Stomach (tissue), 19 donors: ENCODE data around the gene KLHL21. TPM values are rescaled to one million over a fixed set of nuclear protein-coding genes. Genes with fewer than 3 reads are reported as not detected.

ENCODE experiments used
- DNase-seq, 2 donors: peaks; one replicate each; pipeline versions ENCODE4 v3.0.0 to v3.0.0-alpha.2; 2013 to 2019
- H3K27ac ChIP-seq, 5 donors: fragments of 200-600 bp in 4 of 5; sonication (generic) in 4 of 5; one replicate each; pipeline ENCODE4 v1.5.1; 2013 to 2019; ENCODE audit warnings: mild to moderate bottlenecking in 1 of 5, moderate library complexity in 1 of 5
- H3K27me3 ChIP-seq, 3 donors: fragments of 200-600 bp; sonication (generic); one replicate each; pipeline ENCODE4 v1.5.1; 2017 to 2019; ENCODE audit warnings: mixed run types in 1 of 3
- H3K36me3 ChIP-seq, 4 donors: fragments of 200-600 bp; sonication (generic); 1 replicate in 3 of 4; 2 replicates in 1 of 4; pipeline ENCODE4 v1.5.1; 2016 to 2019
- H3K4me1 ChIP-seq, 4 donors: fragments of 200-600 bp; sonication (generic); one replicate each; pipeline ENCODE4 v1.5.1; 2016 to 2019
- H3K4me3 ChIP-seq, 4 donors: fragments of 200-600 bp; sonication (generic) in 3 of 4; one replicate each; pipeline ENCODE4 v1.5.1; 2016 to 2019; ENCODE audit warnings: mild to moderate bottlenecking in 1 of 4
- H3K9me3 ChIP-seq, 4 donors: fragments of 200-600 bp; sonication (generic); one replicate each; pipeline ENCODE4 v1.5.1; 2016 to 2019
- CTCF ChIP-seq, 7 experiments: fragments of 450-650 bp in 4 of 7; fragments of 200-600 bp in 3 of 7; sonication (generic) in 3 of 7; IDR thresholded peaks; one replicate each; pipeline ENCODE4 v1.5.1; 2016 to 2019; ENCODE audit warnings: antibody characterized with exemption in 7 of 7, control low read depth in 2 of 7, mild to moderate bottlenecking in 1 of 7
- EP300 ChIP-seq: sonication (generic); formaldehyde crosslinking; IDR thresholded peaks from one replicate; pipeline ENCODE4 v1.6.1; 2017; ENCODE audit warnings: antibody characterized with exemption
- POLR2A ChIP-seq, 4 donors: fragments of 450-650 bp; IDR thresholded peaks; one replicate each; pipeline ENCODE4 v1.6.1; 2016; ENCODE audit warnings: antibody characterized with exemption in 4 of 4, control low read depth in 2 of 4, mild to moderate bottlenecking in 1 of 4, moderate library complexity in 1 of 4
- POLR2AphosphoS5 ChIP-seq, 3 donors: sonication (generic); formaldehyde crosslinking; IDR thresholded peaks; one replicate each; pipeline ENCODE4 v1.6.1; 2016; ENCODE audit warnings: antibody characterized with exemption in 3 of 3
- WGBS, 5 donors: extraction: QIAGEN DNeasy Blood & Tissue Kit in 3 of 5; methylation state at CpG; one replicate each; pipeline versions ENCODE4 v1.1.5 to v1.1.7; 2013 to 2018; 5-methylcytosine and 5-hydroxymethylcytosine counted together
- intact Hi-C: fragments of 100-400 bp; cut with DNase I; formaldehyde crosslinking; loops from one replicate; pipeline ENCODE4 v1.15.1; 2023; ENCODE audit warnings: low total_unique reads
- long read RNA-seq, 10 donors: transcript quantifications; one replicate each; lab custom pipeline, GENCODE V29; 2026
- polyA plus RNA-seq, 3 donors: library from polyadenylated mRNA; stranded (reverse); fragments of 200-250 nt; gene quantifications; one replicate each; pipeline ENCODE4 v1.2.3, GENCODE V29; 2013
- total RNA-seq, 5 donors: library from RNA; depleted of rRNA; stranded (reverse); fragments of >200 nt; gene quantifications; one replicate each; pipeline versions ENCODE4 v1.1.0 to v1.2.3, GENCODE V29; 2014 to 2016
- donor health status: healthy with polysubstance abuse.
- donor health status: Bipolar disorder and iron deficiency.
- donor health status: healthy.

KLHL21 gene
- total RNA-seq = 10 to 100 TPM; 13.0 to 59.8 (median 34.5) TPM
- polyA plus RNA-seq = 10 to 100 TPM in 1 of 3 donors, 1 to 10 TPM in 2; 9.2 to 15.4 (median 9.8) TPM
- long read RNA-seq, donor 1, full-length matches to known transcripts = 1 of 1 reads
- long read RNA-seq, donor 1, partial matches to known transcripts = 0 of 1 reads
- long read RNA-seq, donor 1, other reads (novel, unspliced or antisense) = 0 of 1 reads
- long read RNA-seq, donor 2, full-length matches to known transcripts = 3 of 3 reads
- long read RNA-seq, donor 2, partial matches to known transcripts = 0 of 3 reads
- long read RNA-seq, donor 2, other reads (novel, unspliced or antisense) = 0 of 3 reads
- long read RNA-seq, donor 3 = 0 reads
- long read RNA-seq, donor 4 = 0 reads
- long read RNA-seq, donor 5, full-length matches to known transcripts = 4 of 4 reads
- long read RNA-seq, donor 5, partial matches to known transcripts = 0 of 4 reads
- long read RNA-seq, donor 5, other reads (novel, unspliced or antisense) = 0 of 4 reads
- long read RNA-seq, donor 6 = 0 reads
- long read RNA-seq, donor 7, full-length matches to known transcripts = 4 of 4 reads
- long read RNA-seq, donor 7, partial matches to known transcripts = 0 of 4 reads
- long read RNA-seq, donor 7, other reads (novel, unspliced or antisense) = 0 of 4 reads
- long read RNA-seq, donor 8, full-length matches to known transcripts = 1 of 1 reads
- long read RNA-seq, donor 8, partial matches to known transcripts = 0 of 1 reads
- long read RNA-seq, donor 8, other reads (novel, unspliced or antisense) = 0 of 1 reads
- long read RNA-seq, donor 9, partial matches to known transcripts = 0 of 6 reads
- long read RNA-seq, donor 9, other reads (novel, unspliced or antisense) = 6 of 6 reads
- long read RNA-seq, donor 10, full-length matches to known transcripts = 1 of 1 reads
- long read RNA-seq, donor 10, partial matches to known transcripts = 0 of 1 reads
- long read RNA-seq, donor 10, other reads (novel, unspliced or antisense) = 0 of 1 reads

GRCh38 chr1:6602669-6603237 lies at the start of gene KLHL21:
Gene KLHL21, minus strand, starts transcription at chr1:6602869. Its CDS starts 52 bp downstream, at chr1:6602817.
- peaks cover 53 to 59% (median 56%) of the 10 kb centered on the region in 4 donors for H3K4me1 ChIP-seq
- no peaks in the 10 kb centered on the region for H3K27me3 ChIP-seq
- no peaks in the 10 kb centered on the region for H3K9me3 ChIP-seq
- peak; percentile 89 to 96 for DNase-seq
- WGBS, 5 donors = 0 to 1% (median 0%) methylated on average over 6 to 84 of the region's 84 CpGs
- TF ChIP-seq EP300 (no peak), POLR2AphosphoS5 (IDR thresholded peaks at IDR 0.05) (peak; percentile 64 to 95 (median 92)), CTCF (IDR thresholded peaks at IDR 0.05) (no peak), POLR2A (IDR thresholded peaks at IDR 0.05) (peak in 1 of 4 donors; percentile 23)
- H3K36me3 ChIP-seq = peaks cover 14 to 20% (median 16%) of the 10 kb centered on the region in 4 donors
- intact Hi-C loops = no loop called here
- peak within 1 kb of the TSS; percentile 77 to 98 (median 83) for H3K4me3 ChIP-seq
- peak within 1 kb of the TSS; percentile 98 to 100 (median 100) for H3K27ac ChIP-seq

- no peak for DNase-seq
- H3K4me1 ChIP-seq = no peaks in the 10 kb centered on the region
- 84 to 93% (median 91%) methylated on average over 16 to 17 of the region's 17 CpGs for WGBS, 5 donors
- H3K27ac ChIP-seq = no peak overlapping the region
- H3K36me3 ChIP-seq = peaks cover 28 to 70% (median 61%) of the 10 kb centered on the region in 4 donors
- no peaks in the 10 kb centered on the region for H3K27me3 ChIP-seq
- H3K4me3 ChIP-seq = no peak overlapping the region
- intact Hi-C loops = no loop called here
- TF ChIP-seq CTCF (IDR thresholded peaks at IDR 0.05) = no peak
- no peak for TF ChIP-seq POLR2AphosphoS5 (IDR thresholded peaks at IDR 0.05)
- TF ChIP-seq POLR2A (IDR thresholded peaks at IDR 0.05) = no peak
- no peak for TF ChIP-seq EP300
- no peaks in the 10 kb centered on the region for H3K9me3 ChIP-seq
These were observed 49.2 kb upstream of the KLHL21 start for GRCh38 chr1:6651909-6652308.

- TF ChIP-seq CTCF (IDR thresholded peaks at IDR 0.05) = no peak
- no peak for DNase-seq
- intact Hi-C loops = loop anchor here (5.0 kb wide), 1 partner anchor 161 kb away; no protein-coding TSS in a partner anchor
- Histone ChIP-seq H3K9me3 (no peaks in the 10 kb centered on the region), H3K27ac (no peak overlapping the region), H3K4me1 (no peaks in the 10 kb centered on the region), H3K4me3 (no peak overlapping the region), H3K36me3 (peaks cover 38 to 79% (median 71%) of the 10 kb centered on the region in 4 donors), H3K27me3 (no peaks in the 10 kb centered on the region)
- WGBS, 5 donors = 89 to 96% (median 91%) methylated on average over 6 of the region's 6 CpGs
These were observed 45.9 kb upstream of the KLHL21 start for GRCh38 chr1:6648556-6648955.
